ENCODE data around the gene AMBP.
"Not testable (repeated sequence)": the region's sequence is repeated elsewhere in the genome, so short reads cannot be mapped to it uniquely, and the experiment has no call there.

The AMBP gene

GRCh38 chr9:114091711-114092110, 13.6 kb upstream of the AMBP start:
- no peak for DNase-seq (ENCODE audit: low read depth)

DNA sequence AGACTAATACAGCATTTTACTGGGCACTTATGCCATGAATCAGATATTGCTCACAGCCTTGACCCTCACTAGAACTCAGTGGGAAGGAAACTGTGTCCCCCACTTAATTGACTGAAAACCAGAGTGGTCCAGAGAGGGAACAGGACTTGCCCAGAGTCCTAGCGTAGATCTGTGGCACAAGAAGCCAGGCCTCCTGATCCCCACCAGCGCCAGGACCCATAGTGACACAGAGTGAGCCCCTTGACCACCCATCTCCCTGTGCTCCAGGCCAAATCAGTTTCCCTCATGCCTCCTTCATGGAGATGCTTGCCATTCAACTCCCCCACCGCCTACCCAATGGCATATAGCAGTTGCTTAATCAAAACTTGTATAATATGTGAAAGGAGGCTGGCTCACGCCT, 12.7 kb upstream of the AMBP start:
- DNase-seq (ENCODE audit: low read depth): no peak

DNA sequence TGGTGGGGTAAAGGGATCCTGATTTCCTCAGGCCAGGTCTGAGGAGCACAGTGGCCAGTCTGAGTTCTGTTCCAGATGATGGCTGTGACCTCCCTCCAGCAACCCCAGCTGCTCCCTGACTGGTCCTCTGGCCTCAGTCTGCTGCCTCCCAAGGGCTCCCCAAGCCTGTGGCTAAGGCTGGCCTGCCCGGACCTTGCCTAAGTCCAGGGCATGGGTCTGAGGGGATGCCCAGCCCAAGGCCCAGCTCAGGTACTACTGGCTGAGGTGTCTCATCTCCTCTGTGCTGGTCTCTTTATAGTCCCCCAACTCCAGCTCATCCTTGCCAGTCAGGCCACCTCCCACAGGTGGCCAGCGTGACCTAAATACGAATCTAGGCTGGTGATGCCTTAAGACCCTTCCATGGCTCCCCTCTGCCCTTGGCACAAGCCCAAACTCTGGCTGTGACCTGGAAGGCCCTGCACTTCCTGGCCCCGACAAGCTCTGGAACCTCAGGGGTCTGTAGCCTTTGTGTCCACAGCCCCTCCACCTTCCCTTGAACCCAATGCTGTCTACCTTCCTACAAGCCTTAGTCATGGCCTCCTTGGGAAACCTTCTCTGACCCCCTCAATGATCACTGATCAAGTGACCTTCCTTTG, 11.2 kb upstream of the AMBP start:
- no peak for DNase-seq (ENCODE audit: low read depth)

DNA sequence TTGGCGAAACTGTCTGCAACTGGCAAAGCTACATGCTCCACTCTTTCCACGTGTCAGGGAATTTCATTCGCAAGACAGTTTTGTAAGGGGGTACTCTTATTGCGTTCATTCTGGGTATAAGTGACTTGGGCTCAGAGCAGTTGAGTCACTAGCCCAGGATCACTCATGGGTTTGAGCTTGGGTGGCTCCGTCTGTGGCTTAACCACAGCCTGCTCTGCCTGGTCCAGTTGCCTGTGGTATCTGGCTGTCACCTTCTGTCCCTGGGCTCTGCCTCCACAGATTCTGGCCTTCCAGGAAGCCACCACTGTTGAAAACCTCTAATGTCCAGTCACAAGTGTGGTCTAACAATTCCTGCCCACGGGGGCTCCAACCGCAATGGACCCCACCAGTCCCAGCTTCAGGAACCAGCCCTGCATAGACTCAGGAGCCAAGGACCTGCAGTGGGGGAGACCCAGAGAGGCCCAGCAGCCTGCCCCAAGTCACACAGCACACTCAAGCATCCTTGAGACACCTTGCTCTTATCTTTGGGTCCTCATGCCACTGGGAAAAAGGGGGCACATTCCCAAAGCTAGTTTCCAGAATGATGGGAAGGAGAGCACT, 10.6 kb upstream of the AMBP start:
- DNase-seq (ENCODE audit: low read depth): no peak

DNA sequence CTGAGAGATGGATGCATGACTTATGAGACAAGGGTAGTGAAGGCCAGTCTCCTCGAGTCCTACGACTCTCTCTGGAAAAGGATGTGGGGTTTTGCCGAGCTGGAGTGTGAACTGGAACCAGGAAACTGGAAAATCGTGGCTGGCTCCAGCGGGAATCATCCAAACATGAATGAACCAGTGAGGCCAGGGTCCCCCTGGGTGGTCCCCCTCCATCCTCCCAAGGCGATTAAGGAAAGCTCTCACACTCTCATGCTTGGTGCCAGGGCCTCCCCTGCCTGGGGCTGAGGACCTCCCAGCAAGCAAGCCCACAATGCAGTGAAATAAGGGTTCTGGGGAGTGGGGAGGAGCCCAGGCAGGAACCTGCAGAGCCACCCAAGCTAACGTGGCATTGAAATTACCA, 9.6 kb upstream of the AMBP start:
- no peak for DNase-seq (ENCODE audit: low read depth)

DNA sequence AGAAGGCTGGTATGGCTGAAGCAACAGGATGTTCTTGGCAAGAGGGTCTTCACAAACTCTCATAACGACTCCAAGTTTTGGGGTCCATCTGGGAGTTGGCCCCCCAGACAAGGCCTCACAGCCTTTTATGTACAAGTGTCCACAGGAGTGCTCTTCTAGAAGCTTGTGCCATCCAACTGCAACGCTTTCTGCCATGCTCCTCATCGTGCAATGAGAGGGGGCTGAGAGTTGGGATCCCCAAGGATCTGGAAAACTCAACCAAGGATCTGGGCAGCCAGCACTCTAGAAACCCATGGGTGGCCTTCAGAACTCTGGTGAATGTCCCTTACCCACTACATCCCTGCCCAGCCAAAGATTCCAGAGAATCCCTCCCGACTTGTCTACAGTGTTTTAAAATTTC, 8.5 kb upstream of the AMBP start:
- DNase-seq (ENCODE audit: low read depth): no peak

DNA sequence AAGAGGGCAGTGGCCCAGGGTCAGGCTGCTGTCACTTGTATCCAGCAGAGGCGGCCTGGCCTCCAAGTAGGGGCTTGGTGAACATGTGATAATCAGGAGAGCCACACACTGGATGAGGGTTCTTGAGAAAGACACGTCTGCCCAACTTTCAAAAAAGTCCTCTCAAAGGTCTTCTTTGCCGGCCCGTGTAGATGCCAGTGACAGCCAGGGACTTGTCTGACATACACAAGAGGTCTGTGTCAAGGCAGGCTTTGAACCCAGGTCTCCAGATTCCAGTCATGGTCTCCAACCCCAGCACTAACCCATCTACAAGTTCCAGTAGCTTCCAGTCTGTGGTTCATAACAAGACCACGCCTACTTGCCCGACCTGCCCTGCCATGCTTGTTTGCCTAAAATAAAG, 7.9 kb upstream of the AMBP start:
- DNase-seq (ENCODE audit: low read depth): no peak

DNA sequence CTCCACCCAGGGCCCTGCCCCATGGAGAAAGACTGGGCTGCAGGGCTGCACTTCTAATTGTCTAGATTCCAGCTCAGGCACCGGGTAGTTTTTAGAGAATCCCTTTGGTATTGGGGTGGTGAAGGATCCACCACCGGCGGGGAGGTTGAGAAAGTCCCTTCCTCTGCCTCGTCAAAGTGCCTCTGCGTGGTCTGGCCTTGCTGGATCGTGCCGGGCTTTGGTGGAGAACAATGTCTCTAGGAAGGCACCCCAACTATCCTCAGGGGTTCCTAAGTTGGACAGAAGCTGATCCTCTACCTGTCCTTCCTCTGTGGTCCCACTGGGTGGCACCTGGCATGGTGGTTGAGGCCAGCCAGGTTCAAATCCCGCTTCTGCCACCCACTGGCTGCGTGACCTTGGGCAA, 7.3 kb upstream of the AMBP start:
- DNase-seq (ENCODE audit: low read depth): no peak

DNA sequence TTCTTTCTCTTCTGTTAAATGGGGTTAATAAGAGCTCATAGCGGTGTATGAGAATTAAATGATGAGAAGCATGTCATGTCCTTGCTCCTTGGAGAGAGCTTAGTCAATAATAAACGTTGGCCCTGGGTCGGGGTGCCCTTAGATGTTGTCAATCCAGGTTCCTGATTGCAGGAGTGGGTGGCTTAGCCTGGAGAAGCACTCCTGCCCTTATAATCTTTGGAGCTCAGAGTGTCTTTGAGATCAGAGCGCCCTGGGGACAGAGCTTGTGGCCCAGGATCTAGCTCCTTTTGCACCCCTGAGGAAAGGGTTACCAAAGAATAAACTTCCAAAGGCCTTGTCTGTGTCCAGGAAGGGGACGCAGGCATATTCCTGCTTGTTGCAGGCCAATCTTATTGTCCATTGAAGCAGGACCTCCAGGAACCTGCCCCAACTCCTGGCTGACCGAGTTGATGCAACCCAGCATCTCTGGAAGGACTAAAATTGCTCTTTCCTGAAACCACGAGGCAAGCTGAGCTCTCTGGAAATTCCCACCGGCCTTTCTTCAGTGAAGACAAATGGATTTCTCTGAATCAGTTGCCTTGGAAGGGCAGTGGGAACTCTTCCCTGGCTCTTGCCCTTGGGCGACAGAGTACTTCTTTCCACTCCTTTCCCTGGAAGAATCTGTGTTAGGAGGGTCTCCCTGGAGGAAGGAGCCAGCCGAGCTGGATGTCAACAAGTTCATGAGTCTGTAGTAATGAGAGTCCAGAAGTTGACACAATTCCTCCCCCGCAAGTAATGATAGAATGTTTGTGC, 6.4 kb upstream of the AMBP start:
- no peak for DNase-seq (ENCODE audit: low read depth)

DNA sequence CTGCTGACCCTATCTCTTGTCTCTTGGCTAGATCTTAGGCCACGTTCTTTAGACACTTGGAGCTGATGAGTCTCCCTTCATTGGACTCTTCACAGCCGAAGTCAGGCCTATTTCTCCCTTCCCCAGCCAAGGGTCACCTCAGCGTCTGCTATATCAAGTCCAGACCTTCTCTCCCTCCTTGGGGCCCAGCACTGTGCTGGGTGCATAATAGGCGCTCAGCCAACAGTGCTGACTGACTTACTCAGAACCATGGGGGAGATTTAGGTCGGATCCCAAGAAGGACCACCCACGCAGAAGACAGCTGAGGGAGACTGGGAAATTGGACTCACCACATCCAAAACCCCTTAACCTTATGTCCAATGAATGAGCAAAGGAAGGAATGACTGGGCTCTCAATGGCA, 5.6 kb upstream of the AMBP start:
- DNase-seq (ENCODE audit: low read depth): no peak

DNA sequence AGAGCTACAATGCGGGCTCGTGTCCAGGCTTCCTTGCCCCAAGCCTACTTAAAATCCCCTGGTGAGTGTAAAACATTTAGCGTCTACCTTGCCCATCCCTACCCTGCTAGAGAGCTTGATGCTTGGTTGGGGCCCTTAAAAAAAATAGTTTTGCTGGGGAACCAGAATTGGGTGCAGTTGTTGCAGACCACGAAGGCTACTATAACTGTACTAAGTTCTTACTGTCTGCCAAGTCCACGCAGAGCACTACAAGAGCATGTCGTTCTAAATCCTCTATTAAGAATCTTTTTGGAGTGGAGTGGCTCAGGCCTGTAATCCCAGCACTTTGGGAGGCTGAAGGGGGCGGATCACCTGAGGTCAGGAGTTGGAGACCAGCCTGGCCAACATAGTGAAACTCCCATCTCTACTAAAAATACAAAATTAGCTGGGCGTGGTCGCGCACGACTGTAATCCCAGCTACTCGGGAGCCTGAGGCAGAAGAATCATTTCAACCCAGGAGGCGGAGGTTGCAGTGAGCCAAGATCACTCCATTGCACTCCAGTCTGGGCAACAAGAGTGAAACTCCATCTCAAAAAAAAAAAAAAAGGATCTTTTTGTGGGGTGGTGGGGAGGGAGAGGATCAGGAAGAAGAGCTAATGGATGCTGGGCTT, 4.8 kb upstream of the AMBP start:
- not testable (repeated sequence) for DNase-seq (ENCODE audit: low read depth)

GRCh38 chr9:114082017-114082762, 4.1 kb upstream of the AMBP start:
- DNase-seq (ENCODE audit: low read depth): peak; percentile 80

DNA sequence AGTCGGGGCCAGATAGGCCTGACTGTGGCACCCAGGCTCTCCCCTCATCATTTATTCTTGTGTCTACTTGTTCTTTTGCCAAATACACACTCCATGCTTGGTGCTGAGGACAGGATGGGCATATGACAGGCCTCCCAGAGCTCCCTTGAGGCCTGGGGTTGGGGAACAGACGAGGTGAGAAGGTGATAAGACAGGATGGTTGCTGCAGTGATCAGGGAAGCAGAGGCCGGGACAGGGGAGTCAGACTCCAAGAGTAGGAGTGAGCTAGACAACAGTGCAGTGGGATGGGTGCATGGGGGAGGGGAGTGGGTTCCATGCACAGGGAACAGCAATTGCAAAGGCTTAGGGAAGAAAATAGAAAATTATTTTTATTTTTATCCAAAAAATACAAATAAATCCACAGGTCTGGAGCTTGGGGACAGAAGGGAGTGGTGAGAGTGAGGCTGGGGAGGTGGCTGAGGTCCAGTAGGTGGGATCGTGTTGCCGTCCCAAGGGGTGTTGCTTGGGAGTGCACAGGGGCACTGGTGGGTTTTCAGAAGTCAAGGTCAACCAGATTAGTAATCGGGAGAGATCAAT, 3.4 kb upstream of the AMBP start:
- no peak for DNase-seq (ENCODE audit: low read depth)

GRCh38 chr9:114080773-114081440, 2.8 kb upstream of the AMBP start:
- no peak for DNase-seq (ENCODE audit: low read depth)

- DNase-seq (ENCODE audit: low read depth): no peak
Observed at GRCh38 chr9:114080195-114080772, 2.2 kb upstream of the AMBP start.

DNA sequence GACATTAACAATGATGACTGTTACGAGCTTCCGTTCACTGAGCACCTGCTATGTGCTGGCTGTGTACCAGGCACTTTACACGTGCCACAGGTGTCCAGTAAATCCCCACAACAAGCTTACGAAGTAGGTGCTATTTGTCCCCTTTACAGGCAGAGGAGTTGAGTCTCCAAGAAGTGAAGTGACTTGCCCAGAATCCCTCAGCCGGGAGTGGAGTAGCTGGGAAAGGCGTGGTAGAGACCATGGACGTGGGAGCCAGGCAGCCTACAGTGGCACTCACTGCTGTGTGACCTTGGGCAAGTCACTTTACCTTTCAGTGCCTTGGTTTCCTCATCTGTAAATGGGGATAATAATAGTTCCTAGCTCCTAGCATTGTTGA, 669 bp upstream of the AMBP start:
- no peak for DNase-seq (ENCODE audit: low read depth)

- DNase-seq (ENCODE audit: low read depth): no peak
Observed at GRCh38 chr9:114077162-114077837, 800 bp downstream of the AMBP start.

- no peak for DNase-seq (ENCODE audit: low read depth)
Observed at GRCh38 chr9:114076237-114077161, 1.6 kb downstream of the AMBP start.

DNA sequence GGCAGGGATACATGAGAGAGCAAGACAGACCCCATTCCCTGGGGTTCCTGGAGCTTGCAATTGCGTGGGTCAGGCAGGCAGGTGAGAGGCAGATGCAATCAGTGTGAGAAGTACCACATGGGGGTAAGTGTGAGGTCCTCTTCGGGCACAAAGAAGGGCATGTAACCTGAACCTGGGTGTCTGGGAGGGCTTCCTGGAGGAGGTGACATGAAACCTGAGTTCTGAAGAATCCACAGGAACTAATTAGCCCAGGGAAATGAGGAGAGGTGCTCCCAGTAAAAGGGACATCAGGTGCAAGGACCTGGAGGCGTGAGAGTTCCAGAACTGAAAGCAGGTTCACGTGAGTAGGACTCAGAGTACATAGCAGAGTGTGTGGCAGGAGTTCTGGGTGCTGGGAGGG, 2.5 kb downstream of the AMBP start:
- DNase-seq (ENCODE audit: low read depth): no peak
